HG03095 (cell line): ENCODE measurements around the gene SEM1.
"Not testable (repeated sequence)": the region's sequence is repeated elsewhere in the genome, so short reads cannot be mapped to it uniquely, and the experiment has no call there.

ENCODE experiments used
- ATAC-seq: cut with Tn5 transposase; IDR thresholded peaks from one replicate; pipeline ENCODE4 v1.9.1; 2021; ENCODE audit warnings: moderate library complexity; ENCODE audit not compliant: unreplicated experiment

Gene SEM1

GRCh38 chr7:96665689-96666088 is 44.0 kb downstream of the SEM1 start:
- no peak for ATAC-seq

GRCh38 chr7:96664793-96665192 is 44.9 kb downstream of the SEM1 start:
- ATAC-seq, result no peak

- ATAC-seq, result no peak
Measured at GRCh38 chr7:96663871-96664445, 45.7 kb downstream of the SEM1 start.

GRCh38 chr7:96663457-96663856 is 46.2 kb downstream of the SEM1 start:
- peak; percentile 73 for ATAC-seq

- not testable (repeated sequence) for ATAC-seq
Measured at GRCh38 chr7:96662151-96662550, 47.5 kb downstream of the SEM1 start.

GRCh38 chr7:96658022-96658412 is 51.6 kb downstream of the SEM1 start:
- ATAC-seq, result no peak

GRCh38 chr7:96657347-96658021 is 52.2 kb downstream of the SEM1 start:
- no peak for ATAC-seq

- ATAC-seq, result no peak
Measured at GRCh38 chr7:96655956-96656355, 53.7 kb downstream of the SEM1 start.

GRCh38 chr7:96654630-96655188 is 54.9 kb downstream of the SEM1 start:
- no peak for ATAC-seq

GRCh38 chr7:96649981-96650380 is 59.7 kb downstream of the SEM1 start:
- no peak for ATAC-seq

- no peak for ATAC-seq
Measured at GRCh38 chr7:96648784-96649183, 60.9 kb downstream of the SEM1 start.

- no peak for ATAC-seq
Measured at GRCh38 chr7:96647733-96648132, 61.9 kb downstream of the SEM1 start.

GRCh38 chr7:96645084-96645483 is 64.6 kb downstream of the SEM1 start:
- no peak for ATAC-seq

- ATAC-seq, result not testable (repeated sequence)
Measured at GRCh38 chr7:96643436-96643835, 66.2 kb downstream of the SEM1 start.

- no peak for ATAC-seq
Measured at GRCh38 chr7:96640054-96640453, 69.6 kb downstream of the SEM1 start.
